ENCODE results near the gene THUMPD3. TPM values are rescaled to one million over a fixed set of nuclear protein-coding genes. Genes with fewer than 3 reads are reported as not detected.

The THUMPD3 gene
- total RNA-seq, 2 donors from 2014 or later, result 28.8 to 38.7 TPM

DNA sequence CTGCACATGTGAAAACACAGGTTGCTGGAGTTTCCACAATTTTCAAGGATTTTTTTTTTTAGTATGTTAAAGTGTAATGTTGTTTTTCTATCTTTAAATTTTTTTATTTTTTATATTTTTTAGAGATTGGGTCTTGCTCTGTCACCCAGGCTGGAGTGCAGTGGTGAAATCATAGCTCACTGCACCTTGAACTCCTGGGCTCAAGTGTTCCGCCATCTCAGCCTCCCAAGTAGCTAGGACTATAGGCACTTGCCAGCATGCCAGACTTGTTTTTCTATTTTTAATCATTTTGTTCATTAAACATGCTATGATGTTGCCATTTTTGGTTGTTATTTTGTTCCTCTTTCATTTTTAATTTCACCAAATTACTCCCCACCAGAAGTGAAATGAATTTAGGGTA lies 16.7 kb upstream of the THUMPD3 start:
- no peaks in the 10 kb centered on the region for H3K36me3 ChIP-seq
- no peak overlapping the region for H3K27ac ChIP-seq
- 100% methylated on average over 1 of the region's 1 CpG for WGBS
- no peak overlapping the region for H3K4me3 ChIP-seq
- no peak for TF ChIP-seq POLR2A (IDR thresholded peaks at IDR 0.05)
- TF ChIP-seq POLR2AphosphoS5 (IDR thresholded peaks at IDR 0.05), result no peak
- TF ChIP-seq, protein P1, sequence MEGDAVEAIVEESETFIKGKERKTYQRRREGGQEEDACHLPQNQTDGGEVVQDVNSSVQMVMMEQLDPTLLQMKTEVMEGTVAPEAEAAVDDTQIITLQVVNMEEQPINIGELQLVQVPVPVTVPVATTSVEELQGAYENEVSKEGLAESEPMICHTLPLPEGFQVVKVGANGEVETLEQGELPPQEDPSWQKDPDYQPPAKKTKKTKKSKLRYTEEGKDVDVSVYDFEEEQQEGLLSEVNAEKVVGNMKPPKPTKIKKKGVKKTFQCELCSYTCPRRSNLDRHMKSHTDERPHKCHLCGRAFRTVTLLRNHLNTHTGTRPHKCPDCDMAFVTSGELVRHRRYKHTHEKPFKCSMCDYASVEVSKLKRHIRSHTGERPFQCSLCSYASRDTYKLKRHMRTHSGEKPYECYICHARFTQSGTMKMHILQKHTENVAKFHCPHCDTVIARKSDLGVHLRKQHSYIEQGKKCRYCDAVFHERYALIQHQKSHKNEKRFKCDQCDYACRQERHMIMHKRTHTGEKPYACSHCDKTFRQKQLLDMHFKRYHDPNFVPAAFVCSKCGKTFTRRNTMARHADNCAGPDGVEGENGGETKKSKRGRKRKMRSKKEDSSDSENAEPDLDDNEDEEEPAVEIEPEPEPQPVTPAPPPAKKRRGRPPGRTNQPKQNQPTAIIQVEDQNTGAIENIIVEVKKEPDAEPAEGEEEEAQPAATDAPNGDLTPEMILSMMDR (IDR thresholded peaks at IDR 0.05), result no peak
- H3K4me1 ChIP-seq (replicated peaks), result no peaks in the 10 kb centered on the region
- no peak for DNase-seq (ENCODE audit: low spot score)
- intact Hi-C loops (cut with DNase I), result no loop called here
- H3K27me3 ChIP-seq (replicated peaks; ENCODE audit: insufficient read depth), result no peaks in the 10 kb centered on the region
- no peaks in the 10 kb centered on the region for H3K9me3 ChIP-seq

DNA sequence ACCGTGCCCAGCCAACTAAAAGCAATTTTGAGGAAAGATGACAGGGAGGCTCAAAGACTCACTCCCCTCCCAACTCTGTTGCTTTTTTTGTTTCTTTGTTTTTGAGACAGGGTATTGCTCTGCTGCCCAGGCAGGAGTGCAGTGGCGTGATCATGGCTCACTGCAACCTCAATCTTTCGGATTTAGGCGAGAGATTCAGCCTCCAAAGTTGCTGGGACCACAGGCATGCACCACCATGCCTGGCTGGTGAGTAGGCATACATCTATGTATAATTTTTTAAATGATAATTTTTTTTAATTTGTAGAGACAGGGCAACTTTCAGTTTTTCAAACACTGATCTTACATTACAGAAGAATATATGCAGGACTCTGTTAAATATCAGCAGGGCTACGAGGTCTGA lies 15.8 kb upstream of the THUMPD3 start:
- Histone ChIP-seq H3K36me3 (no peaks in the 10 kb centered on the region), H3K9me3 (no peaks in the 10 kb centered on the region), H3K4me1 (replicated peaks) (peaks cover 6% of the 10 kb centered on the region), H3K4me3 (no peak overlapping the region), H3K27me3 (replicated peaks; ENCODE audit: insufficient read depth) (no peaks in the 10 kb centered on the region), H3K27ac (no peak overlapping the region)
- intact Hi-C loops (cut with DNase I), result no loop called here
- no peak for DNase-seq (ENCODE audit: low spot score)
- WGBS, result 92% methylated on average over 5 of the region's 5 CpGs
- no peak for TF ChIP-seq POLR2A (IDR thresholded peaks at IDR 0.05)
- TF ChIP-seq, protein P1 (IDR thresholded peaks at IDR 0.05), result no peak
- TF ChIP-seq POLR2AphosphoS5 (IDR thresholded peaks at IDR 0.05), result no peak

DNA sequence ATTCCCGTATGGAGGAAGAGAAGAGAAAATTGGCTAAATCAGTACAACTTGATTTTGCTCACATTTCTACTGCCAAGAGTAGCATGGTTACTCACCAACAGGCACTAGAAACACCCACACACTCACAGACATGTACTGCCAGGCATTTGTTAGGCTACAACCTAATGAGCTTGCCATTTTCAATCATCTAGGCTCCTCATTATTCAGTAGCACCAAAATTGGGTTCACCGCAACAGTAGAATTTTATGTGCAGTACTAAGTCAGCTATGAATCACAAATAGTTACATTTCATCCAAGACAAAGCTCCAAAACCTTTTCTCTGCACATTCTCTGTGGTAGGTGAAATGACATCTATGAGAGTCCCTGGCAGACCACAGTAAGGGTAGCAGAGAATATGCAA lies 15.0 kb upstream of the THUMPD3 start:
- no peaks in the 10 kb centered on the region for H3K9me3 ChIP-seq
- TF ChIP-seq POLR2A (IDR thresholded peaks at IDR 0.05) (no peak), POLR2AphosphoS5 (IDR thresholded peaks at IDR 0.05) (no peak)
- TF ChIP-seq, protein P1 (IDR thresholded peaks at IDR 0.05), result no peak
- no peak overlapping the region for H3K4me3 ChIP-seq
- H3K27ac ChIP-seq, result no peak overlapping the region
- no peak for DNase-seq (ENCODE audit: low spot score)
- intact Hi-C loops (cut with DNase I), result no loop called here
- no peaks in the 10 kb centered on the region for H3K27me3 ChIP-seq (replicated peaks; ENCODE audit: insufficient read depth)
- 75% methylated on average over 2 of the region's 2 CpGs for WGBS
- H3K36me3 ChIP-seq, result no peaks in the 10 kb centered on the region
- peaks cover 12% of the 10 kb centered on the region for H3K4me1 ChIP-seq (replicated peaks)

DNA sequence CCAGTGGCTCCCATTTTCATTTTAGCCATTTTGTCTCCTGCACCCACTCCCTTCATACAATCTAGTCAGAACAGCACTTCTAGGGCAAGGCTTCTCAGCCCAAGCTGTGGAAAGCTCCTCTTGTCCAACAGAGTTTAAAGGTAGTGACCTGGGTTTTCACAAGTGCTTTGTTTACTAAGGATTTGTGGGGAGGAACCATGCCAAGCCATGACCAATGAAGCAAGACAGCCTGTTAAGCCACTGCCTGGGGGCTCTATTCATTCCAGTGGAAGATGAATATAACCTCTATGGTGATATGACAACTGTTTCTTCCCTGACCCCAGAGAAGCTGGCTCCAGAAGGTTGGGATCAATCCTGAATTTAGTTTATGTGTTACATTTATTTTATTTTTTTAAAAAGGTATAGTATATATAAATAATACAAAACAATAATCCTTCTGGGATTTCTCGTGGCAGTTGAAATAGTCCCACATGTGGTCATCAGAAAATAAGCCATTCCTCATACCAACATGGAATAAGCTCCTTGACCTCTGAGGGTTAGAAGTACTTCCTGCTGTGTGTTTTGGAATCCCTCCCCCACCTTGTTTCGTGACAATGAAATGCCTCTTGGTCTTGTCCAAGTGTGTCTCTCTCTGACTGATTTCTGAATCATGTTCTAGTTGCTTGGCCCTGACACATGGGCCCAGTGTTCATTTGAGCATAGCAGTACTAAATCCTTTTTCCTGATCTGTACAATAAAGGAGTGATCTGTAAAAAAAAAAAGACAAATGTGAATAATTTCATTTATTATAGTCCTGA lies 13.3 kb upstream of the THUMPD3 start:
- peaks cover 23% of the 10 kb centered on the region for H3K4me1 ChIP-seq (replicated peaks)
- H3K27ac ChIP-seq, result no peak overlapping the region
- no peaks in the 10 kb centered on the region for H3K9me3 ChIP-seq
- no peak overlapping the region for H3K4me3 ChIP-seq
- intact Hi-C loops (cut with DNase I), result loop anchor here (5.0 to 10.0 kb wide), 2 partner anchors 73 to 305 kb away; no protein-coding TSS in a partner anchor
- DNase-seq (ENCODE audit: low spot score), result no peak
- WGBS, result 65% methylated on average over 2 of the region's 2 CpGs
- H3K27me3 ChIP-seq (replicated peaks; ENCODE audit: insufficient read depth), result no peaks in the 10 kb centered on the region
- TF ChIP-seq POLR2A (IDR thresholded peaks at IDR 0.05) (no peak), POLR2AphosphoS5 (IDR thresholded peaks at IDR 0.05) (no peak)
- TF ChIP-seq, protein P1 (IDR thresholded peaks at IDR 0.05), result no peak
- no peaks in the 10 kb centered on the region for H3K36me3 ChIP-seq

DNA sequence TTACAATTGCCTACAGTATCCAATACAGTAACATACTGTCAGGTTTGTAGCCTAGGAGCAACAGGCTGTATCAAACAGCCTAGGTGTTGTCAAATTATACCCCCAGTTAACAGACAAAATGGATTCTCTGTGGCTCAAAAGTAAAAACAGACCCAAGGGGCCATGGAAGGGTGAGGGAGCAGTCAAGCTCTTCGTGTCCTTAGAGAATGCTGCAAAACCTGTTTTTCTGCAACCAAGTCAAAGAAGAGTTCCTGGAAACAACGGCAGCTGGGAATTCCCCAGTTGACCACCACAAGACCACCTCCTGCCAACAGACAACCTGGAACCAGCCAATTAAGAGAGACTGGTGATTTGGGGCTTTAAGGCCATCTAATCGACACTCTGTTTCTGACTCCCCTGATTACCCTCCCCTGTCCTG lies 11.1 kb upstream of the THUMPD3 start:
- Histone ChIP-seq H3K27me3 (replicated peaks; ENCODE audit: insufficient read depth) (no peaks in the 10 kb centered on the region), H3K4me1 (replicated peaks) (peaks cover 23% of the 10 kb centered on the region), H3K36me3 (no peaks in the 10 kb centered on the region), H3K27ac (peak overlapping the region; percentile 58 to 74), H3K4me3 (no peak overlapping the region), H3K9me3 (no peaks in the 10 kb centered on the region)
- intact Hi-C loops (cut with DNase I), result loop anchor here (5.0 to 10.0 kb wide), 2 partner anchors 71 to 303 kb away; no protein-coding TSS in a partner anchor
- DNase-seq (ENCODE audit: low spot score), result peak; percentile 28
- WGBS, result 18% methylated on average over 3 of the region's 3 CpGs
- TF ChIP-seq, protein P1 (IDR thresholded peaks at IDR 0.05), result no peak
- TF ChIP-seq POLR2AphosphoS5 (IDR thresholded peaks at IDR 0.05), result peak; percentile 59

Measured in prostate gland (tissue), 2 donors.